Stimulated activated CD8-positive, alpha-beta memory T cell treated with anti-CD3 and anti-CD28 coated beads, Interleukin-7, amount 100 ng/mL, for 48 hours (primary cell): ENCODE data around the gene GDPD4.

Experiments
- DNase-seq, 2 donors: peaks; one replicate each; pipeline ENCODE4 v3.0.0-alpha.2; 2020; ENCODE audit warnings: low read depth in 1 of 2; ENCODE audit errors: extremely low read depth in 1 of 2

Gene GDPD4, protein sequence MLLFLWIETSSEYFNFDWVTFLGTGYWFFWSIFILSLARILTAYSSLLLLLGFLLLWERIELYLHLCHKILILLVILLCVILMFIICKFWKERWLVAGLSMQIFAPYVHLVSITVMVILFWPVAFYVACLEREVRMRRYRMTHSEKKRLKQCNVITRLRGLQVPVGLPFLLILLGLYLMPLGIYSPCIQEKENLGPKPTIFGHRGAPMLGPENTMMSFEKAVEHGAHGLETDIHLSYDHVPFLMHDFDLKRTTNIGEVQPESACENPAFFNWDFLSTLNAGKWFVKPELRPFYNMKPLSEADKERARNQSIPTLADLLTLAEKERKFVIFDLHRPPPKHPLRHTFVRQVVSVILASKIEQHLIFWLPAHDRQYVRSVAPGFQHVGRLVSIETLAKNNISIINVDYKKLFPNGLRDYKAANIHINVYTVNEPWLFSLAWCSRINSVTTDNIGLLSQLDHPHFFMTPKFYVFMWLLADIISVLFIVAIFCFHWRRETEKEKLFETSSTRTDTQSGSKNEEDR

DNA sequence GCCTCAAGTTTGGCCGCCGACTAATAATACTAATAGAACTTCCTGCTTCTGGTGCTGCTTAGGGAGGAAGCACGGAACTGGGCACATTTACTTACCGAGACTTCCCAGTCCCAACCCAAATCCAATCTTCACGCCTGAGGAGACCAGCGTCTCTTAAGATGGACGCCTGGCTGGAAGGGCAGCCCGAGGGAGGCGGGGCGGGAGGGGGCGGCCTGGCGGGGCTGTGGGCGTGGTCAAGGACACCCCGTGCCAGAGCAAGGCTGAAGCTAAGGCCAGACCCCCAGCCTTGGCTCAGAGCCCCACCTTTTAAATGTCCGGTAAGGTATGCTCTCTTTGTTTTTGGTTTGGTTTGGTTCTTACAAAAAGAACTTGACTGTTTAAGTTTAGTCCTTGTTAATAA lies at the start of gene GDPD4:
GDPD4 (minus strand) TSS at position 177 of the 400 bp plus-strand sequence. CDS start 16,549 bp downstream, outside the sequence.
- DNase-seq: no peak

GRCh38 chr11:77347948-77348347 lies 46.5 kb upstream of the GDPD4 start:
- DNase-seq: no peak

DNA sequence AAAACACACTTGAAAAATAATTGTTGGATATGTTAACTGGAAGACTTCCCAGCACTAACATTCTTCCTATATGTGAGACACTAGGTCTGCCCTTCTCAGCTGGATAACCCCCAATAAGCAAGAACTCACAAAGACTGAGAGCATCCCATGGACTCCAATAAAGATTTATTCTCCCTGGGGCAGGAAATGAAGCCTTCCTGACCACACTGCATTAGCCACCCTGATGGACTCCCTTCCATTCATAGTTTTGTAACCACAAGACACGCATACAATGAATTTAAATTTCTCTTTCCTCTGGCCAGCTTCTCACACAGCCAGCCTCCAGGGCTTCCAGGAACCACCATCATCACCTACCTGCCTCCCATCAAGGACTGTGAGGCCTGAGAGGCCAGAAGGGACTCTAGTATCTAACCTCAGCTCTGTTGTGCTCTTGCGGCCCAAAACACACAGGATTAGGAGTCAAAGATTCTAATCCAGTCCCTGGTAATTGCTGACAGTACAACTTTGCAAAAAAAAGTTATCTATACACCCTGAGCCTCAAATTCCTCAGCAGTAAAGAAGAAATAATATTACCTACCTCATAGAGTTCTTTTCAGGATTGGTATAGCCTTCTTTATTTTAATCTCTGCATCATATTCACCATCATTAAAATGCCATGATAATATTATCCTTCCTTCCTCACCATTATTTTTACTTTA lies 45.6 kb upstream of the GDPD4 start:
- no peak for DNase-seq

GRCh38 chr11:77345621-77346020 lies 44.1 kb upstream of the GDPD4 start:
- no peak for DNase-seq

GRCh38 chr11:77340501-77340900 lies 39.0 kb upstream of the GDPD4 start:
- no peak for DNase-seq

- DNase-seq: no peak
Observed at GRCh38 chr11:77332259-77332658, 30.8 kb upstream of the GDPD4 start.

DNA sequence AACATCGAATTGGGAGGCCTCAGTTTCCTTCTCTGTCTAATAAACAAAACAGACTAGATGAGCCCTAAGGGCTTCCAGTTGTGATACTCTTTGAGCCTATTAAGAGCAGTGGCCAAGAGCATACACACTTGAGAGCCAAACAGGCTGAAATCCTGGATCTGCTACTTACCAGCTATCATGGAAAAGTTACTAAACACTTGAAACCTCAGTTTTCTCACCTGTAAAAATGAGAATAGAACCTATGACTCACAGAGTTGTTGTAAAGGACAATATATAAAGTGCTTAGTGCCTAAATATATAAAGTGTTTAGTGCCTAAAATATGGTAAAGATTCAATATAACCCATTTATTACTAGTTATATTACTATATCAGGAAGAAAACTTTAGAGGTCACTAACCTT lies 23.7 kb upstream of the GDPD4 start:
- DNase-seq: no peak

- no peak for DNase-seq
Observed at GRCh38 chr11:77324508-77324907, 23.0 kb upstream of the GDPD4 start.

DNA sequence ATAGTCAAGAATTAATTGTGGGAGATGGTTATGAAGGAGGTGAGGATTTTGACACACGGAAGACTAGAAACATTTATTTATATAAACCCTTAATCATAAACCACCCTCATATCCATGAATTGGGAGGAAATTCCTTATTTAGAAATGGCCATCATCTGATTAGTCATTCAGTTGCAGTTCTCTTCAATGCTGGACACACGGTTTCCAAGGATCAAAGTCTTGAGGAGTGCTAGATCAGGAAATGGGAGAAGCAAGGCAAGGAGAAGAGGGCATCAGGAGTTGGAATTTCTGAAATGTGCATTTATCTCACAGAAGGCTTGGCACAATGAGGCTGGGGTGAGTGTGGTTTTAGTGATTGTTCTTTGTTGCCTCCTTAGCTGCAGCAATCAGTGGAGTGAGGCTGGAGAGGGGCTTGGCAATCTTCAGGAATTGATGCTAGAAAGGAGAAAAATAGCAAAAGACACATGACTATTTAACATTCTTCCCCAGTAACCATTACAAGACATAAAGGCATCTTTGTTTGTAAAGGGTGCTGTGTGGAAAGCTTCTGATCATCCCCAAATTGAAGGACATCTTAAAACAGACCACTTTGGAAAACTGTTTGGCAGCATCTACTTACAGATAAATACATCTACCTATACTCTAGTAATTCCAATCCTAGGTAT lies 21.6 kb upstream of the GDPD4 start:
- no peak for DNase-seq

DNA sequence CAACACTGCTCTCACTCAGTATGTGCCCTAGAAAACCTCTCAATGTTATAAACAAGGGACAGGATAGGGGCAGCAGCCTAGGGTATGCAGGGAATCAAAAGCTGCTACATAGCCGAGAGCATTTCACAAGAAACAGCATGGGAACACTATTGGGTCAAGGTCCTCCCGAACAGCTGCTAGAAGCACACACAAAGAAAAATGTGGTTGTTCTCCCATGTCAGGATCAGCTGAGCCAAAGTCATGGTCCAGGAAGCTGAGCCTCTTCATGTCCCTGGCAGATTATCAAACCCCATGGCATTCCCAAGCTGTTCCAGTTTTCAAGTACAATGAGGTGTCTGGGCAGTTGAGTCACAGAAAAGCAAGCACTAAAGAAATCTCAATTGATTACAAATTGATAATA lies 21.0 kb upstream of the GDPD4 start:
- no peak for DNase-seq

GRCh38 chr11:77320351-77320750 lies 18.9 kb upstream of the GDPD4 start:
- DNase-seq: no peak

- DNase-seq: no peak
Observed at GRCh38 chr11:77318600-77318999, 17.1 kb upstream of the GDPD4 start.

- DNase-seq: no peak
Observed at GRCh38 chr11:77316733-77317342, 15.4 kb upstream of the GDPD4 start.

- no peak for DNase-seq
Observed at GRCh38 chr11:77312107-77312506, 10.6 kb upstream of the GDPD4 start.

- no peak for DNase-seq
Observed at GRCh38 chr11:77311701-77312100, 10.2 kb upstream of the GDPD4 start.

- no peak for DNase-seq
Observed at GRCh38 chr11:77310721-77311120, 9.2 kb upstream of the GDPD4 start.

DNA sequence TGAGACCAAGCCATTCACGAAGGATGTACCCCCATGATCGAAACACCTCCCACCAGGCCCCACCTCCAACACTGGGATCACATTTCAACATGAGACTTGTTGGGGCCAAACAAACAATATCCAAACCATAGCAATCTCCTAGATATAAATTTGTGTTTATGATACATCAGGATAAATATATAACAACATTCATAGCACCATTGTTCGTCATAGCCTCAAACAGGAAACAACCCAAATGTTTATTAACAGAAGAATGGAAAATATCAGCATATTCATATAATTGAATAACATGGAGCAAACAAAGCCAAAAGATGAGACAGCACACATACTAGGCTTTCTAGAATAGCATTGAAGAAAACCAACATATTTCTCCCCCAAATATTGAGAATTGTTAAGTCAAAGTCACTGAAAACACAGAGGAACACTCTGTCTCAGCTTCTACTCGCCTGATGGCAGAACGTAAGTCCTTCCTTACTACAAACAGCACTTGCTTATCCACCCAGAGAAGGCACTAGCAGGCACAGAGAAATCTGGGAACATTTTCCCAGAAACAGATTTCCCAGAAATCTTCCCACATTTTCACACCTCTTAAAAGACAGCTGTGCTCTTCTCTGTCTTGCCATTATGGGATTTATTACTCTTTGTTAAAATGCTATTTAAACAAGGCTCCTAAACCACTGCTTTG lies 8.1 kb upstream of the GDPD4 start:
- DNase-seq: no peak

GRCh38 chr11:77308838-77309237 lies 7.4 kb upstream of the GDPD4 start:
- DNase-seq: no peak

DNA sequence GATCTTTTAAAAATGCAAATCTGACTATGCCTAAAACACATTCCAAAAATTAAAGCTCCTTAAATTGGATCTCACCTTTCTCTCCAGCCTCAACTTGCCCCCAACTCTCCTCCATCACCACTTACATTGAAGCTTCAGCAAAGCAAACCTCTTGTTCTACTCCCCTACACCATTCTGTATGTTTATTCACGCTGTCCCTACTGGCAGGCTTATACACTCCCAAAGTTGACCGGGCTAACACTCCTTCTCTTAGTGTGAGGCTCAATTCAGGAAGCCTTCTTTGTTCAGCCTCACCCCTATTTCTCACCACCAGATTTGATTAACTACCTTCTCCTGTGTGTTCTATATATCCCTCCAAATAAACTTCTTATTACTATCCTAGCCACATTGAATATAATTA lies 1.8 kb upstream of the GDPD4 start:
- no peak for DNase-seq

DNA sequence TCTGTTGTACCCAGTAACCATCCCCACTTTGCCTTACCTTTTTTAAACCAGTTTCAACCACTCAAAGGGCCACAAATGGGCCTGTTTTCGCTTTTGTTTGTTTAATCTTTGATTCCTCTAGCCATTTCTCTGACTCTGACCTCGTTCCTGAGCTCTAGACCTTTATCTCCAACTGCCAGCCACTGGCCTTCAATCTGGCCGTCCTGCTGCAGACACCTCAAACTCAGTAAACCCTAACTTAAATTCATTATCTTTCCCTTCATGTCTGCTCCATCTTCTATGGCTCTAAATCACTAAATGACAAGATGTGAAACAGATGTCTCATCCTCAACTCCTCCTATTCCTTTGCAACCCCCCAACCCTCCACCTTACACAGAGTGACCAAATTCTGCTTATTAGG lies 1.3 kb upstream of the GDPD4 start:
- no peak for DNase-seq

GRCh38 chr11:77300695-77301094 lies 791 bp downstream of the GDPD4 start:
- DNase-seq: no peak
